ENCODE measurements around the gene PRSS22. TPM values are rescaled to one million over a fixed set of nuclear protein-coding genes. Genes with fewer than 3 reads are reported as not detected.

Gene PRSS22
- total RNA-seq, 3 donors from 2014 or later: 13.6 to 18.7 TPM; not detected in 1

- Histone ChIP-seq H3K4me3 (no peak overlapping the region), H3K27me3 (peaks cover 0 to 8% of the 10 kb centered on the region in 2 donors), H3K9me3 (no peaks in the 10 kb centered on the region), H3K27ac (no peak overlapping the region), H3K4me1 (peaks cover 0 to 8% of the 10 kb centered on the region in 2 donors), H3K36me3 (no peaks in the 10 kb centered on the region)
- no peak for DNase-seq (ENCODE audit: low spot score in 2 of 2)
- TF ChIP-seq POLR2A (IDR thresholded peaks at IDR 0.05): no peak
- TF ChIP-seq POLR2AphosphoS5 (IDR thresholded peaks at IDR 0.05): no peak
- no peak for TF ChIP-seq CTCF (IDR thresholded peaks at IDR 0.05)
- intact Hi-C loops (cut with DNase I; ENCODE audit: low total_unique reads): no loop called here
Observed at GRCh38 chr16:2833776-2834175, 24.2 kb downstream of the PRSS22 start.

- no peaks in the 10 kb centered on the region for H3K9me3 ChIP-seq
- H3K27ac ChIP-seq: peak overlapping the region in 1 of 2 donors; percentile 93
- no peak for TF ChIP-seq CTCF (IDR thresholded peaks at IDR 0.05)
- TF ChIP-seq POLR2A (IDR thresholded peaks at IDR 0.05): no peak
- no peak for TF ChIP-seq POLR2AphosphoS5 (IDR thresholded peaks at IDR 0.05)
- H3K4me1 ChIP-seq: peaks cover 0 to 1% of the 10 kb centered on the region in 2 donors
- intact Hi-C loops (cut with DNase I; ENCODE audit: low total_unique reads): no loop called here
- H3K4me3 ChIP-seq: no peak overlapping the region
- H3K36me3 ChIP-seq: no peaks in the 10 kb centered on the region
- no peak for DNase-seq (ENCODE audit: low spot score in 2 of 2)
- peaks cover 0 to 8% of the 10 kb centered on the region in 2 donors for H3K27me3 ChIP-seq
Observed at GRCh38 chr16:2831203-2831602, 26.8 kb downstream of the PRSS22 start.

GRCh38 chr16:2830355-2830695 is 27.6 kb downstream of the PRSS22 start:
- peak overlapping the region; percentile 76 to 93 for H3K27ac ChIP-seq

GRCh38 chr16:2829501-2830354 is 28.2 kb downstream of the PRSS22 start, which contains the start of gene ZG16B:
TSS of gene ZG16B (plus strand) at chr16:2830303. CDS start at chr16:2830442, 139 bp downstream.
- intact Hi-C loops (cut with DNase I; ENCODE audit: low total_unique reads): no loop called here
- peak; percentile 44 to 68 for DNase-seq (ENCODE audit: low spot score in 2 of 2)
- Histone ChIP-seq H3K4me3 (peak within 1 kb of the TSS in 2 of 3 donors; percentile 32 to 56), H3K27me3 (peaks cover 0 to 8% of the 10 kb centered on the region in 2 donors), H3K36me3 (no peaks in the 10 kb centered on the region), H3K4me1 (no peaks in the 10 kb centered on the region), H3K27ac (peak within 1 kb of the TSS; percentile 76 to 93), H3K9me3 (no peaks in the 10 kb centered on the region)
- TF ChIP-seq POLR2AphosphoS5 (IDR thresholded peaks at IDR 0.05): peak in 1 of 3 donors; percentile 61
- TF ChIP-seq POLR2A (IDR thresholded peaks at IDR 0.05): no peak
- no peak for TF ChIP-seq CTCF (IDR thresholded peaks at IDR 0.05)

More at GRCh38 chr16:2830355-2830695, 27.6 kb downstream of the PRSS22 start:
- Histone ChIP-seq H3K36me3 (no peaks in the 10 kb centered on the region), H3K9me3 (no peaks in the 10 kb centered on the region), H3K27me3 (peaks cover 0 to 8% of the 10 kb centered on the region in 2 donors), H3K4me3 (peak overlapping the region in 2 of 3 donors; percentile 32 to 56), H3K4me1 (no peaks in the 10 kb centered on the region)
- intact Hi-C loops (cut with DNase I; ENCODE audit: low total_unique reads): no loop called here
- no peak for TF ChIP-seq CTCF (IDR thresholded peaks at IDR 0.05)
- no peak for TF ChIP-seq POLR2AphosphoS5 (IDR thresholded peaks at IDR 0.05)
- TF ChIP-seq POLR2A (IDR thresholded peaks at IDR 0.05): no peak
- DNase-seq (ENCODE audit: low spot score in 2 of 2): no peak

- H3K4me1 ChIP-seq: no peaks in the 10 kb centered on the region
- H3K36me3 ChIP-seq: no peaks in the 10 kb centered on the region
- H3K27me3 ChIP-seq: peaks cover 0 to 8% of the 10 kb centered on the region in 2 donors
- intact Hi-C loops (cut with DNase I; ENCODE audit: low total_unique reads): no loop called here
- no peaks in the 10 kb centered on the region for H3K9me3 ChIP-seq
- no peak for DNase-seq (ENCODE audit: low spot score in 2 of 2)
- H3K27ac ChIP-seq: peak overlapping the region in 1 of 2 donors; percentile 93
- no peak overlapping the region for H3K4me3 ChIP-seq
- no peak for TF ChIP-seq POLR2AphosphoS5 (IDR thresholded peaks at IDR 0.05)
- no peak for TF ChIP-seq CTCF (IDR thresholded peaks at IDR 0.05)
- TF ChIP-seq POLR2A (IDR thresholded peaks at IDR 0.05): no peak
Observed at GRCh38 chr16:2828876-2829430, 29.0 kb downstream of the PRSS22 start.

All from breast epithelium (tissue), 4 donors.